ENCODE data around the gene SORBS2.

Gene SORBS2

DNA sequence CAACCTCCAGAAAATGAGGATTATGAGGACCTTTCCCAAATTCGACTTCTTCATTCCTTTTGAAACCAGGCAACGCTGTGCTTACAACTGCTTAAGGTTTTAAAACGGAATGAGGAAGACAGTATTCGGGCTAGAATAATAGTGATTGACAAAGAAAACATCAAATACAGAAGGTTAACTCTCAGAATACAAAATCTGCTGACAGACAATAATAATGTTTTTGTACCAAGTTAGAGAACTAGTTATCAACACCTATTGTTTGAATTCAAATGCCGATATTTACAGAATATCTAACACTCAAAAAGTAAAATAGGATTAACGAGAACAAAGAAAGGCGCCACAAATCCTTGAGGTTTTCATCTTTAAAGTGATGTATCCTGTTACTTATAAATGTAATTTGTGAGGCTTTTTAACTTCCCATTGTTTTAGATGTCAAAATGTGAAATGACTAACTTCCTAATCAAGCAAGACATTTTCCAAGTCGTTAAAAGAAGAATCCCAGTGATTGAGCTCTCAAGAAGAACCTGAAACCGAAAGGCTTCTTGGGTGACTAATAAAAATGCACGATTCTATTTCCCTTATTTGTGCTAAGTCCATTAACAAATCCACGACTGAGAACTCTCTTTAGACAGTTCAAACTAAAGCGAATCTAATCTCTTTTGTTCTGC is 118.3 kb downstream of the SORBS2 start:
- DNase-seq (ENCODE audit: low read depth): no peak
- no peak for TF ChIP-seq CTCF (IDR thresholded peaks at IDR 0.05; ENCODE audit: insufficient read depth, low read depth, low read length, missing control alignments)
- no peak overlapping the region for H3K4me3 ChIP-seq (ENCODE audit: low read depth, low read length)

GRCh38 chr4:185689407-185689806 is 122.6 kb downstream of the SORBS2 start:
- no peak for DNase-seq (ENCODE audit: low read depth)
- H3K4me3 ChIP-seq (ENCODE audit: low read depth, low read length): no peak overlapping the region
- TF ChIP-seq CTCF (IDR thresholded peaks at IDR 0.05; ENCODE audit: insufficient read depth, low read depth, low read length, missing control alignments): no peak

DNA sequence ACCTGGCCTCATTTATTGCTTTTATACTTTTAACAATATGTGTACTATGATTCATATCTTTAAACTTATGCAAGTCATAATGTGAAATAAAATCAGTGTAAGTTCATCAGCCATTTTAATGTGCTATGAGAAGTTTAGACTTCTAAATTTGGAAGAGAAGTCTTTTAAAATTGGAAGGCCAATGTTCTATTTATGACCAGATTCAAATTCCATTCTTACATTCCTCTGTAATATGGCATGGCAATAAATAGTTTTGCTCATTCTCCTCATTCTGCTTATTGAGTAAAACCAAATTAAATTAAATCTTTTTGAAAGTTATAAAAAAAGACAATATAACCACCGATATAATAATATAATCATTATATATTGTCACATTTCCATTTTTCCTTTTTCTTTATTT is 126.2 kb downstream of the SORBS2 start:
- DNase-seq (ENCODE audit: low read depth): no peak
- no peak for TF ChIP-seq CTCF (IDR thresholded peaks at IDR 0.05; ENCODE audit: insufficient read depth, low read depth, low read length, missing control alignments)

DNA sequence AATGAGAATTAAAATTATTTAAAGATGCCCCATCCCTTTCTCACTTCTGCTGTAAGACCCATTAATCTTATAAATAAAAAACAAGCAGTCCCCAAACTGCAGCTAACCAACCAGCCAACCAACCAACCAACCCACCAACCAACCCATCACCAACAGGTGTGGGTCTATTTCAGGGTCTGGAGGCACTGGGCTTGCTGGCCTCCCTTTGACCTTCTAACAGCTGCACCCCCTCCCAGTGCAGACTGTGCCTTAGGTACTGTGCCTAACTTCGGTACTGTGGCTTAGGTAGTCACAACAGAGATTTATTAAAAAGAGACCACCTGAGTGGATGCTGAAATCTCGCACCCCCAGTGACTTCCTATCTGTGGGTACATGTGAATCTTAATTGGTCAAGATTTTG is 128.1 kb downstream of the SORBS2 start:
- no peak overlapping the region for H3K4me3 ChIP-seq (ENCODE audit: low read depth, low read length)
- no peak for TF ChIP-seq CTCF (IDR thresholded peaks at IDR 0.05; ENCODE audit: insufficient read depth, low read depth, low read length, missing control alignments)
- no peak for DNase-seq (ENCODE audit: low read depth)

More for the DNA sequence above, 126.2 kb downstream of the SORBS2 start:
- no peak overlapping the region for H3K4me3 ChIP-seq (ENCODE audit: low read depth, low read length)

DNA sequence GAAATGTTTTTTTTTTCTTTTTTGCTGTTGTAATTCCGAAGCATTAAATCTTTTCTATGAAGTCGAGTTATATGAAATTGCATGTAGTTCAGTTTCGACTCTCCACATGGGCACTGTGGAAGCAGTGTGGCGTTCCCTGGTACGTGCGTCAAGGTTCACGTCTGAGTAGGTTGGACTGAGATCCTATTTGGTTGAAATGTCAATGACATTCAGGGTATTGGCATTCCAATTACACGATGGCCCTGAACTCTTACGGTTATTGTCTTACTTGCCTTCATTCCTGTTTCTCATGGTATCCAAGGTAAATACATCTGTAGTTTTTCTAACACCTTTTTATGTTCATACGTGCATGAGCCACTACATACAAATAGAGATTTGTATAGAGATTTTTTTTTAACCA is 128.8 kb downstream of the SORBS2 start:
- H3K4me3 ChIP-seq (ENCODE audit: low read depth, low read length): no peak overlapping the region
- no peak for TF ChIP-seq CTCF (IDR thresholded peaks at IDR 0.05; ENCODE audit: insufficient read depth, low read depth, low read length, missing control alignments)
- no peak for DNase-seq (ENCODE audit: low read depth)

GRCh38 chr4:185682236-185682635 is 129.8 kb downstream of the SORBS2 start:
- no peak overlapping the region for H3K4me3 ChIP-seq (ENCODE audit: low read depth, low read length)
- DNase-seq (ENCODE audit: low read depth): no peak
- no peak for TF ChIP-seq CTCF (IDR thresholded peaks at IDR 0.05; ENCODE audit: insufficient read depth, low read depth, low read length, missing control alignments)

DNA sequence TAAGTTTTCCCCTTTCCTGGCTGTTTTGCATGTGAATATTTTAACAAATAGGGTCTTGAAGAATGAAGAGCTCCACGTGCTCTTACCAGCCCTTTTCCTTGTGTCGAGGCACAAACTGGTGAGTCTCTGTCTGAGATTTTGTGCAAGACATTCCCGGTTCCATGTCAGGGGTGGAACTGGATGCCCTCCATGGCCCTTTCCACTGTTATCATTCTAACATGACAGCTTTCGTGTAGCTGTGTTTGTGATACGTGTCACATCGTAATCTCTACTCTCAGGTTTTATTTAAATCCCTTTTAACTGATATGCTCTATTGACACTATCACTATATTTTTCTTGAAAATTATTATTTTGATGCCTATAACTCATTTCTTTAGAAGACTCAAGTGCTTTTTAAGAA is 130.4 kb downstream of the SORBS2 start:
- no peak overlapping the region for H3K4me3 ChIP-seq (ENCODE audit: low read depth, low read length)
- no peak for DNase-seq (ENCODE audit: low read depth)
- no peak for TF ChIP-seq CTCF (IDR thresholded peaks at IDR 0.05; ENCODE audit: insufficient read depth, low read depth, low read length, missing control alignments)
